Ectodermal cell (in vitro differentiated cells): Measurements from ENCODE around the gene MLST8.

ENCODE experiments used
- H3K27ac ChIP-seq: 2 replicates; pipeline ENCODE4 v1.7.0; 2013; ENCODE audit warnings: mild to moderate bottlenecking, low read depth, low read length; ENCODE audit not compliant: insufficient read depth, poor library complexity, severe bottlenecking
- H3K27me3 ChIP-seq: 2 replicates; pipeline ENCODE4 v1.7.0; 2013; ENCODE audit warnings: mild to moderate bottlenecking, low read length; ENCODE audit not compliant: insufficient read depth, control insufficient read depth, poor library complexity, severe bottlenecking
- H3K36me3 ChIP-seq: one replicate; pipeline ENCODE4 v1.7.0; 2013; ENCODE audit warnings: low read length; ENCODE audit not compliant: control insufficient read depth, insufficient read depth
- H3K4me1 ChIP-seq: one replicate; pipeline ENCODE4 v1.7.0; 2013; ENCODE audit warnings: low read length; ENCODE audit not compliant: control insufficient read depth, insufficient read depth
- H3K4me3 ChIP-seq: 2 replicates; pipeline ENCODE4 v1.7.0; 2013; ENCODE audit warnings: low read depth, low read length, control low read depth; ENCODE audit not compliant: insufficient read depth
- H3K9me3 ChIP-seq: 2 replicates; pipeline ENCODE4 v1.7.0; 2013; ENCODE audit warnings: mild to moderate bottlenecking, low read length, moderate library complexity; ENCODE audit not compliant: control insufficient read depth
- WGBS, 2 experiments: methylation state at CpG; one replicate each; pipeline ENCODE4 v1.1.7; 2013; ENCODE audit warnings: missing lambda C conversion rate in 2 of 2; 5-methylcytosine and 5-hydroxymethylcytosine counted together

Gene MLST8

DNA sequence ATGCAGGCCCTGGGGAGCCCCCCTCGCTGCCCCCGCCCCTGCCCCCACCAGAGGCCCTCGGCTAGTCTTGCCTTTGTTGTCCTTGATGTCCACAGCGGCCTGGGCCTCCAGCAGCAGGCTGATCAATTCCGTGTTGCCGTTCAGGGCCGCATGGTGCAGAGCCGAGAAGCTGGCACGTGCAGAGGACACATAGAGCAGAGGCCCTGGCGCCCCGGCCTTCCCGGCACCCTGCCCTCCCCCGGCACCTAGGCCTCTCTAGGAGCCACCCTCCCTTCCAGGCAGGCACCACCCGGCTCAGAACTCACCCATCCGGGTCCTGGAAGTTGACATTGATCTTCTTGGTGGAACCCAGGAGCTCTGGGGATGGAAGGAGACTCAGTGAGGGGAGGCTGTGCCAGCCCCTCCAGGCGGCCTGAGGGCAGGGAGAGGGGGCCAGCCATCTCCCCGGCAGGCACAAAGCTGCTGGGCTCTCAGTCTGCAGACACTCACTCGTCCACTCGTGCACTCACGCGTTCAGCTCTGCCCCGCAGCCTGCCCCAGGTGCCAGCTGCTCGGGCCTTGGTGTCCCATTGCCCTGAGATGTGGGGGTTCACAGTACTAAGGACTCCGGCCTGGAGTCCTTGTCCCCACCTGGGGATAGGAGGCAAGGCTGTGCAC, 15.1 kb upstream of the MLST8 start:
- no peak overlapping the region for H3K27ac ChIP-seq
- peaks cover 3% of the 10 kb centered on the region for H3K4me1 ChIP-seq
- no peak overlapping the region for H3K4me3 ChIP-seq
- 90 to 92% methylated on average over 24 of the region's 24 CpGs for WGBS, 2 experiments
- H3K36me3 ChIP-seq: no peaks in the 10 kb centered on the region
- H3K27me3 ChIP-seq: peaks cover 8% of the 10 kb centered on the region
- H3K9me3 ChIP-seq: no peaks in the 10 kb centered on the region

DNA sequence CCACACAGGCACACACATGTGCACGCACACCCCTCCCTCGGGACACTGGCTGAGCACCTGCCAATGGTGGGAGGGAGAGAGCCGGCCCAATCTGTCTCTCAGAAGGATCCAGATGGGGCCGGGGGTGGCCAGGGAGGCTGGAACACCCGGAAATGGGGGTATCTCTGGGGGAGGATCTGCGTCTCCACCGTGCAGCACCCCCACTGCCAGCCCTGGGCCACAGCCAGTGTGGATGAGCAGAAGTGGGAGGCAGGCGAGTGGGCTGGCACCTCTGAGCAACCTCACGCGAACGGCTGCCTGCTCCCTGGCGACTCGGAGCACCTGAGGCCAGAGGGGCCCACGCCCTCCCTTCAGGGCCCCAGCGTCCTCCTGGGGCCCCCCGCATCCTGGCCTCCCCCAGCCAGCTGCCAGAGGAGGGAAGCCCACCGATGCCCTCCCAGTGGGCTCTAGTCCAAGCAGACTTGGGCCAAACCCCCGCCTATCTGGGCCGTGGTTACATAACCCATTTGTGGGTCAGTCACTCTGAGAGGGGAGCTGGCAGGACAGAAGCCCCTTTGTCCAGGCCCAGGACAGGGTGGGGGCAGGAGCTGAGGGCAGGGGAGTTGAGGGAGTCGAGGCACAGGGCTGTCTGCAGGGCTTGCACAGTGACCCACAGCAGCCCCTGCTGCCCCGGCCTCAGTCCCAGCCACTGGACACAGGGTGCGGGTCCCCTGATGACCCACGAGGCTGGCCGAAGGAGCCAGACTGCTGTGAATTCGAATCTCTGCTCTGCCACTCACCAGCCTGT, 14.4 kb upstream of the MLST8 start:
- Histone ChIP-seq H3K36me3 (no peaks in the 10 kb centered on the region), H3K4me1 (peaks cover 10% of the 10 kb centered on the region), H3K27me3 (peaks cover 15% of the 10 kb centered on the region), H3K4me3 (no peak overlapping the region), H3K9me3 (no peaks in the 10 kb centered on the region), H3K27ac (no peak overlapping the region)
- WGBS, 2 experiments: 93 to 94% methylated on average over 25 of the region's 25 CpGs

GRCh38 chr16:2191446-2191706, 13.9 kb upstream of the MLST8 start:
- no peak overlapping the region for H3K4me3 ChIP-seq
- H3K36me3 ChIP-seq: no peaks in the 10 kb centered on the region
- WGBS, 2 experiments: 90 to 93% methylated on average over 11 of the region's 11 CpGs
- no peak overlapping the region for H3K27ac ChIP-seq
- peaks cover 10% of the 10 kb centered on the region for H3K4me1 ChIP-seq
- H3K9me3 ChIP-seq: no peaks in the 10 kb centered on the region
- peaks cover 19% of the 10 kb centered on the region for H3K27me3 ChIP-seq

- no peak overlapping the region for H3K27ac ChIP-seq
- H3K27me3 ChIP-seq: peaks cover 46% of the 10 kb centered on the region
- no peaks in the 10 kb centered on the region for H3K36me3 ChIP-seq
- H3K4me3 ChIP-seq: no peak overlapping the region
- H3K4me1 ChIP-seq: peaks cover 10% of the 10 kb centered on the region
- H3K9me3 ChIP-seq: no peaks in the 10 kb centered on the region
- WGBS, 2 experiments: 81% methylated on average over 16 of the region's 16 CpGs
These were observed 11.0 kb upstream of the MLST8 start for GRCh38 chr16:2194166-2194834.

GRCh38 chr16:2194852-2195321, 10.4 kb upstream of the MLST8 start:
- H3K4me1 ChIP-seq: peaks cover 10% of the 10 kb centered on the region
- H3K4me3 ChIP-seq: no peak overlapping the region
- 16 to 20% methylated on average over 10 of the region's 10 CpGs for WGBS, 2 experiments
- peaks cover 52% of the 10 kb centered on the region for H3K27me3 ChIP-seq
- H3K9me3 ChIP-seq: no peaks in the 10 kb centered on the region
- no peaks in the 10 kb centered on the region for H3K36me3 ChIP-seq
- H3K27ac ChIP-seq: no peak overlapping the region

- WGBS, 2 experiments: 3% methylated on average over 49 of the region's 49 CpGs
- H3K36me3 ChIP-seq: no peaks in the 10 kb centered on the region
- peaks cover 58% of the 10 kb centered on the region for H3K27me3 ChIP-seq
- H3K9me3 ChIP-seq: no peaks in the 10 kb centered on the region
- H3K27ac ChIP-seq: no peak overlapping the region
- H3K4me3 ChIP-seq: peak overlapping the region; percentile 52
- peaks cover 10% of the 10 kb centered on the region for H3K4me1 ChIP-seq
These were observed 9.7 kb upstream of the MLST8 start for GRCh38 chr16:2195322-2196161.

DNA sequence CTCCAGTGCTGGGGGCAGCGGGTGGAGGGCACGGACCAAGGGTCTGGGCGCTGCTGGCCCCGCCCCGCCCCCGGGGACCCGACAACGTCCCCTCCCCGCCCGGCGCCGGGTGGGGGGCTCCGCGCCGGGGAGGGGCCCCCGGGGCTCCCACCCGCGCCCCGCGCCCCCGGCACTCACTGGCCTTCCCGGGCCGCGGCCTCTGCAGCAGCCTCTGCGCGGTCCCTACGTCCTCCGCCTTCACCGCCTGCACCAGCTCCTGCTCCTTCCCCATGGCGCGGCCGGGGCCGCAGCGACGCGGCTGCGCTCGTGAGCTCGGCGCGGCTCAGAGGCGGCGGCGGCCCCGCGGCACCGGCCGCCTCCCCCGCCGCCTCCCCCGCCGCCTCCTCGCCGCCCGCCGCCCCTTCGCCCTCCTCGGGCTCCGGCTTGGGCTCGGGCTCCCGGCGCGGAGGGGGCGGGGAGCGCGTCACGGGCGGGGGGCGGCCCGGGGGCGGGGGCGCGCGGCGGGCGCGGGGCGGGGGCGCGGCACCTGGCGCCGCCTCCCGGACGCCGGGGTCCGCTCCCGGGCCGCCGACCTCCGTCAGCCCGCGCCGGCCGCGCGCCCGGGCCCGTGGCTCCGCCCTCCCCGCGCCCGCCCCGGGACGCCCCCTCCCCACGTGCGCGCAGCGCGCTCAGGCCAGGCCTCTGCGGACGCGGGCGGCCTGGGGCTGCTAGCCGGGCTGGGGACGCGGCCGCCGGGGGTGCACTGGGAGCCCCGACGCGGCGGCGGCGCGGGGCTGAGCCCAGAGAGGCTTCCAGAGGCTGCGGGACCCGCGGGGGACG, 8.9 kb upstream of the MLST8 start, which contains the start of gene CASKIN1:
TSS of gene CASKIN1 (minus strand) at position 444 of the 819 bp plus-strand sequence. CDS start at position 271, 173 bp downstream.
- Histone ChIP-seq H3K27me3 (peaks cover 60% of the 10 kb centered on the region), H3K36me3 (no peaks in the 10 kb centered on the region), H3K9me3 (no peaks in the 10 kb centered on the region), H3K4me1 (peaks cover 10% of the 10 kb centered on the region), H3K27ac (no peak within 1 kb of the TSS), H3K4me3 (peak within 1 kb of the TSS; percentile 52)
- WGBS, 2 experiments: 0 to 1% methylated on average over 129 of the region's 129 CpGs

DNA sequence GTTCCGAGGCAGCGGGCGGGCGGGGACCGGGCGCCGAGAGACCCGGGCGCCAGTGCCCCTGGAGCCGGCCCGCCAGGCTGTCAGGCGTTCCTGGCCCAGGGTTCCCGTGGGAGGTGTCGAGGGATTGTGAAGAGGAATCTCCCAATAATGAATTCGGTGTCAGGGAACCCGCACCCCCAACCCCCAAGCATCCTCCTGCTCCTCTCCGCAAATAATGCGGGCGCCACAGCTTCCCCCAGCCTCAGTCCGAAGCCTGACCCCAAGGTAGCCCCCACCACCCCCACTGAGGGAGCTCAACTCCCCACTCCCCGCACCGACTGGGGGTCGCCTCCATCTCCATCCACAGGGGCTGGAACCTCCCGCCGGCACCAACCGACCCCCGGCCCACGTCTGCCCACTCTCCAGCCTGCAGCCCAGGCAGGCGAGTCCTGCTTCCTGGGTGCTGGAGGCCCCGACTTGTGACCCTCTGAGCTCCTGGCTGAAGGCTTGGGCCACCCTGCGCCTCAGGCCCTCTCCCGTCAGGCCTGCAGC, 8.2 kb upstream of the MLST8 start:
- Histone ChIP-seq H3K9me3 (no peaks in the 10 kb centered on the region), H3K27ac (no peak overlapping the region), H3K27me3 (peaks cover 61% of the 10 kb centered on the region), H3K4me1 (peaks cover 10% of the 10 kb centered on the region), H3K36me3 (no peaks in the 10 kb centered on the region), H3K4me3 (peak overlapping the region; percentile 34)
- WGBS, 2 experiments: 26 to 27% methylated on average over 32 of the region's 32 CpGs

GRCh38 chr16:2197765-2198164, 7.5 kb upstream of the MLST8 start:
- Histone ChIP-seq H3K27me3 (peaks cover 65% of the 10 kb centered on the region), H3K27ac (no peak overlapping the region), H3K4me3 (no peak overlapping the region), H3K9me3 (no peaks in the 10 kb centered on the region), H3K36me3 (no peaks in the 10 kb centered on the region), H3K4me1 (peaks cover 10% of the 10 kb centered on the region)
- 82 to 83% methylated on average over 6 of the region's 6 CpGs for WGBS, 2 experiments
